Measurements from ENCODE around the gene CSGALNACT2.

GRCh38 chr10:43205681-43206390 lies 67.6 kb downstream of the CSGALNACT2 start:
- TF ChIP-seq CTCF (IDR thresholded peaks at IDR 0.05) (no peak), POLR2A (IDR thresholded peaks at IDR 0.05) (no peak)

All from adrenal gland (tissue), 5 donors.